Esophagus squamous epithelium (tissue), 5 donors: Measurements from ENCODE around the gene CHPF2. TPM values are rescaled to one million over a fixed set of nuclear protein-coding genes. Genes with fewer than 3 reads are reported as not detected.

Experiments used
- DNase-seq: peaks from one replicate; lab custom pipeline; 2025; lab: John Stamatoyannopoulos, UW
- H3K27ac ChIP-seq, 4 donors: fragments of 200-600 bp; sonication (generic); one replicate each; pipeline ENCODE4 v1.5.1; 2016 to 2019; ENCODE audit warnings: mild to moderate bottlenecking in 1 of 4
- H3K27me3 ChIP-seq, 4 donors: fragments of 200-600 bp; sonication (generic); 1 replicate in 3 of 4; 2 replicates in 1 of 4; pipeline versions ENCODE4 v1.5.1 to v1.6.0; 2017 to 2021; ENCODE audit warnings: antibody characterized with exemption in 1 of 4
- H3K36me3 ChIP-seq, 3 donors: fragments of 200-600 bp; sonication (generic); one replicate each; pipeline ENCODE4 v1.5.1; 2016 to 2019
- H3K4me1 ChIP-seq, 3 donors: fragments of 200-600 bp; sonication (generic); one replicate each; pipeline ENCODE4 v1.5.1; 2017 to 2019
- H3K4me3 ChIP-seq, 4 donors: fragments of 200-600 bp; sonication (generic); 1 replicate in 3 of 4; 2 replicates in 1 of 4; pipeline ENCODE4 v1.5.1; 2016 to 2019; ENCODE audit warnings: mild to moderate bottlenecking in 2 of 4, moderate library complexity in 1 of 4
- H3K9me3 ChIP-seq, 3 donors: fragments of 200-600 bp; sonication (generic); one replicate each; pipeline ENCODE4 v1.5.1; 2016 to 2019
- POLR2A ChIP-seq, 4 donors: fragments of 450-650 bp; IDR thresholded peaks; one replicate each; pipeline ENCODE4 v1.6.1; 2017; ENCODE audit warnings: antibody characterized with exemption in 4 of 4, mild to moderate bottlenecking in 4 of 4, moderate library complexity in 3 of 4
- WGBS, 2 donors: methylation state at CpG; one replicate each; pipeline ENCODE4 v1.1.5; 2018; 5-methylcytosine and 5-hydroxymethylcytosine counted together
- intact Hi-C: fragments of 100-400 bp; cut with DNase I; formaldehyde crosslinking; loops from one replicate; pipeline ENCODE4 v1.15.0; 2022
- total RNA-seq, 4 donors: library from RNA; depleted of rRNA; stranded (reverse); fragments of >200 nt; gene quantifications; one replicate each; pipeline ENCODE4 v1.1.0, GENCODE V29; 2016
- TF ChIP-seq, protein P1 (sequence below), 6 experiments: fragments of 450-650 bp in 4 of 6; fragments of 200-600 bp in 2 of 6; sonication (generic) in 2 of 6; IDR thresholded peaks; one replicate each; pipeline ENCODE4 v1.5.1; 2016 to 2019; ENCODE audit warnings: antibody characterized with exemption in 6 of 6, mild to moderate bottlenecking in 4 of 6, moderate library complexity in 4 of 6
- donor health status: DM: yes; HTN: yes; CAD: no.

Gene CHPF2
- total RNA-seq, 4 donors from 2014 or later: 21.8 to 23.5 (median 22.3) TPM

DNA sequence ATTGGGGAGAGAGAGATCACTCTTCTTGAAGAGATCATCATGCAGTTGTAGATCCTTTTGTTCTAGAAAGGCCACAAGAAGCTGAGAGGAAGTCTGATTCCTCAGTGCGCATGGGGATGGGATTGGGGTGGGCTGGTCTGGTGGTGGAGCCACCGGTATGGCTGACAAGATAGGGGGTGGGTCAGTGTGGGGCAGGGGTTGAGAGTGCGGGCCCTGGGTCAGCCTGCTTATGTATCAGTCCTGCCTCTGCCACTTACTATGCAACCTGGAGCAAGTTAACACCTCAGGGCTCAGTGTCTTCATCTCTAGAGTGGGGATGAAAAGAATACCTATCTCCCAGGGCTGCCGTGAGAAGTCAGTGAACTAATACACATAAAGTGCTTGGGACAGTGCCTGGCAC, 8.3 kb downstream of the CHPF2 start:
- no peak overlapping the region for H3K27ac ChIP-seq
- DNase-seq: no peak
- H3K4me1 ChIP-seq: peaks cover 11 to 28% (median 17%) of the 10 kb centered on the region in 3 donors
- intact Hi-C loops: no loop called here
- H3K36me3 ChIP-seq: peaks cover 18 to 68% (median 19%) of the 10 kb centered on the region in 3 donors
- no peak overlapping the region for H3K4me3 ChIP-seq
- no peaks in the 10 kb centered on the region for H3K9me3 ChIP-seq
- peaks cover 0 to 17% (median 0%) of the 10 kb centered on the region in 4 donors for H3K27me3 ChIP-seq
- WGBS, 2 donors: 79 to 80% methylated on average over 3 of the region's 4 CpGs
- no peak for TF ChIP-seq POLR2A (IDR thresholded peaks at IDR 0.05)
- TF ChIP-seq, protein P1, sequence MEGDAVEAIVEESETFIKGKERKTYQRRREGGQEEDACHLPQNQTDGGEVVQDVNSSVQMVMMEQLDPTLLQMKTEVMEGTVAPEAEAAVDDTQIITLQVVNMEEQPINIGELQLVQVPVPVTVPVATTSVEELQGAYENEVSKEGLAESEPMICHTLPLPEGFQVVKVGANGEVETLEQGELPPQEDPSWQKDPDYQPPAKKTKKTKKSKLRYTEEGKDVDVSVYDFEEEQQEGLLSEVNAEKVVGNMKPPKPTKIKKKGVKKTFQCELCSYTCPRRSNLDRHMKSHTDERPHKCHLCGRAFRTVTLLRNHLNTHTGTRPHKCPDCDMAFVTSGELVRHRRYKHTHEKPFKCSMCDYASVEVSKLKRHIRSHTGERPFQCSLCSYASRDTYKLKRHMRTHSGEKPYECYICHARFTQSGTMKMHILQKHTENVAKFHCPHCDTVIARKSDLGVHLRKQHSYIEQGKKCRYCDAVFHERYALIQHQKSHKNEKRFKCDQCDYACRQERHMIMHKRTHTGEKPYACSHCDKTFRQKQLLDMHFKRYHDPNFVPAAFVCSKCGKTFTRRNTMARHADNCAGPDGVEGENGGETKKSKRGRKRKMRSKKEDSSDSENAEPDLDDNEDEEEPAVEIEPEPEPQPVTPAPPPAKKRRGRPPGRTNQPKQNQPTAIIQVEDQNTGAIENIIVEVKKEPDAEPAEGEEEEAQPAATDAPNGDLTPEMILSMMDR (IDR thresholded peaks at IDR 0.05): no peak

DNA sequence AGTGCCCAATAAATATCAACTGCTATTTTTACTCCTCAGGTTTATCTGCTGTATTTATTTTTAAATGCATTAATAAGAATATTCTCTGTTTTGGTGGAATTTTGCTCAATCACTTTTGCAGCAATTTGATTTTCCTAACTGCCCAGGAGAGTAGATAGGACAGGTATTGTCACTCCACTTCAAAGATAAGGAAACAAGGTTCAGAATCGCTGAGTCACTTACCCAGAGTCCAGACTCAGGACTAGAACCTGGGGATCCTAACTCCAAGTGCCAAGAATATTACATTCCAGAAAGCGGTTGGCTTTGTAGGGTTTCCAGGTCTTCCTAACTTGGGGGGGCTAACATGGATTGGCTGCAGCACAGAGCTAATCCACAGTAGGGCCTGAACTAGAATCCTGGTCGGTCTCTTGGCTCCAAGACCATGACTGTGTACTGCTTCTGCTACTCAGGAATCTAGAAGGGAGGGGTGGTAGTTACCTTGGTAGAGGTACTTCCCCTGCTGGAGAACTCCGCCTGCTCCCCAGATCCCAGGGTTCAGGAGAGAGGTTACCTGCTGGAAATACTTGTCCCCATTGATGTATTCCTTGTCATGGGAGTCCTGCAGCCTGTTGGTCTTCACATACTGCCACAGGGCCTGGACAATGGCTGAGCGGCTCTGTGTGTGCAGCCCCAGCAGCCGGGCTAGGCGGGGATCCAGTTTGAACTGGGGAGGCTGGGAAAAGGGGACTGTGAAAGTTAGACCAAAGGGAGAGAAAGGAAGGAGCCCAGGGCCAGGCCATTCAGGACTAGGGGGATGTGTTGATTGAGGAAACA, 8.9 kb downstream of the CHPF2 start:
- peaks cover 15 to 62% (median 15%) of the 10 kb centered on the region in 3 donors for H3K36me3 ChIP-seq
- no peak for TF ChIP-seq POLR2A (IDR thresholded peaks at IDR 0.05)
- TF ChIP-seq, protein P1 (IDR thresholded peaks at IDR 0.05): no peak
- no peaks in the 10 kb centered on the region for H3K9me3 ChIP-seq
- H3K27ac ChIP-seq: no peak overlapping the region
- WGBS, 2 donors: 75 to 82% methylated on average over 4 to 5 of the region's 7 CpGs
- H3K4me3 ChIP-seq: no peak overlapping the region
- peaks cover 0 to 23% (median 0%) of the 10 kb centered on the region in 4 donors for H3K27me3 ChIP-seq
- H3K4me1 ChIP-seq: peaks cover 14 to 33% (median 23%) of the 10 kb centered on the region in 3 donors
- intact Hi-C loops: no loop called here
- no peak for DNase-seq

DNA sequence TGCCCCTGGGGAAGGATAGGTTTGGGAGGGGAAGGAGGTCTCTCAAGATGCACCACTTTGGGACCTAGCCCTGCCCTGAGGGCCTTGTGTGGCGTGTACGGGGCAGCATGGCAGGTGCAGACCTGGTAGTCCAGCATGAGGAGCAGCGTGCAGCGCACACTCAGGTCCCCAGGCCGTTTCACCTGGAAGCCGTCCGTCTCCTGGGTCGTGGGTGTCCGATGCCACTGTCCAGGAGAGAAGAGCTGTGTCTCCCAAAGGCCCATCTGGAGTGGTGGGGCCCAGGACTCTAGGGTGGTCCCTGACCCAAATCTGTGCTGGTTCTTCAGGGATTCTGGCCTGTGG, 9.4 kb downstream of the CHPF2 start:
- TF ChIP-seq, protein P1 (IDR thresholded peaks at IDR 0.05): no peak
- TF ChIP-seq POLR2A (IDR thresholded peaks at IDR 0.05): no peak
- intact Hi-C loops: no loop called here
- no peak for DNase-seq
- Histone ChIP-seq H3K36me3 (peaks cover 15 to 56% (median 15%) of the 10 kb centered on the region in 3 donors), H3K27me3 (peaks cover 0 to 29% (median 0%) of the 10 kb centered on the region in 4 donors), H3K4me3 (no peak overlapping the region), H3K27ac (no peak overlapping the region), H3K9me3 (no peaks in the 10 kb centered on the region), H3K4me1 (peaks cover 14 to 39% (median 29%) of the 10 kb centered on the region in 3 donors)
- 62 to 79% methylated on average over 2 of the region's 9 CpGs for WGBS, 2 donors

DNA sequence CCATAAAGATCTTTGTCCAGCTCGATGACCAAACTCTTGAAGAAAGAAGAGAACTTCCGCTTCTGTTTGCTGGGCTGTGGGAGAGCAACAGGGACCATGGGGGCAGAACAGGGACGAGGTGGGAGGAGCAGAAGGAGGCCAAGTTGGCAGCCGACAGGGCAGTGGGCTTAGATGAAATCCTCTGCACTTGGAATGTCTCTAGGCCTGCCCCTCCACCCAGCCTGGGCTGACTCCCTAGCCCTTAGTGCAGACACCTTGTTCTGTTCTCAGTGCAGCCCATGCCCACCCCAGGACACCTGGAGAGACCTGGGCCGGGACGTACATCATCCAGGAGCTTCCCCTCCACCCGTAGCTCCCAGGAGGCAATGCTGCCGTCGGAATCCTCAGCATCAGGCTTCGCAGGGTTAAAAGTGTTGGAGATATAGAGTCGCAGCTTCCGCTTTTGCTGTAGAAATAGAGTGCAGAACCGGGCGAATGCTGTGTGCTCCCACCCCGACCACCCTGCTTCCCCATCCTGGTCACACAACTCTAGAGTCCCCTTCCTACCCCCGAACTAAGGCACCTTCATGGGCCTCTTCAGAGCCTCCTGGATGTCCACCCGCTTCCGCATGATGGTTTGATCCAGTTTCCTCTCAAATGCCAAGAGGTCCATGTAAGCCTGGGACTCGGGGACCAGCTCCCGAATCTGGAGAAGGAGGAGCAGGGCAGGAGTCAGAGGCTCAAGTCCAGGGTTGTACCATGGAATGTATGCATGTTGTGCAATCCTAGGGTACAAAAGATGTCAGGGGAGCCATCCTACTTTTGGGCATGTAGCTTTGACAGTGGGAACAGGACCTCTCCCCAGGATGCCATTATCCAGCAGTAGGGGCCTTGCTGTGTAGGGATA, 10.1 kb downstream of the CHPF2 start:
- H3K4me1 ChIP-seq: peaks cover 17 to 45% (median 35%) of the 10 kb centered on the region in 3 donors
- DNase-seq: no peak
- H3K36me3 ChIP-seq: peaks cover 10 to 50% (median 15%) of the 10 kb centered on the region in 3 donors
- 60 to 71% methylated on average over 11 to 12 of the region's 20 CpGs for WGBS, 2 donors
- H3K4me3 ChIP-seq: no peak overlapping the region
- intact Hi-C loops: no loop called here
- H3K27ac ChIP-seq: no peak overlapping the region
- H3K9me3 ChIP-seq: no peaks in the 10 kb centered on the region
- no peak for TF ChIP-seq POLR2A (IDR thresholded peaks at IDR 0.05)
- TF ChIP-seq, protein P1 (IDR thresholded peaks at IDR 0.05): no peak
- peaks cover 0 to 35% (median 0%) of the 10 kb centered on the region in 4 donors for H3K27me3 ChIP-seq
